Loucy (cell line): ENCODE results near the gene CACNB1.

Experiments used
- H2AFZ ChIP-seq: fragments of 200-600 bp; sonication (generic); 2 replicates; pipeline ENCODE4 v1.6.0; 2016; ENCODE audit warnings: antibody characterized with exemption, mild to moderate bottlenecking, low read length, moderate library complexity
- H3F3A ChIP-seq: fragments of 200-600 bp; 2 replicates; pipeline ENCODE4 v1.6.0; 2016; ENCODE audit warnings: antibody characterized with exemption, low read depth, mild to moderate bottlenecking
- H3K27me3 ChIP-seq: fragments of 200-600 bp; sonication (generic); 2 replicates; pipeline ENCODE4 v1.6.1; 2014; ENCODE audit warnings: low read length, mild to moderate bottlenecking; ENCODE audit not compliant: insufficient read depth, poor library complexity, severe bottlenecking
- H3K36me3 ChIP-seq: fragments of 200-600 bp; sonication (generic); 2 replicates; pipeline ENCODE4 v1.6.1; 2016; ENCODE audit warnings: low read length; ENCODE audit not compliant: insufficient read depth
- H3K4me1 ChIP-seq: fragments of 200-600 bp; sonication (generic); 2 replicates; pipeline ENCODE4 v1.5.1; 2014; ENCODE audit warnings: low read length, mild to moderate bottlenecking; ENCODE audit not compliant: insufficient read depth, poor library complexity, severe bottlenecking
- H3K4me2 ChIP-seq: fragments of 200-600 bp; sonication (generic); 2 replicates; pipeline ENCODE4 v1.6.0; 2014; ENCODE audit warnings: antibody characterized with exemption, low read length, low read depth, mild to moderate bottlenecking; ENCODE audit not compliant: poor library complexity, severe bottlenecking
- H3K4me3 ChIP-seq: fragments of 200-600 bp; sonication (generic); 2 replicates; pipeline ENCODE4 v1.5.1; 2014; ENCODE audit warnings: low read length, mild to moderate bottlenecking, mixed read lengths; ENCODE audit not compliant: poor library complexity, severe bottlenecking
- H3K79me2 ChIP-seq: fragments of 200-600 bp; sonication (generic); 2 replicates; pipeline ENCODE4 v1.6.1; 2014; ENCODE audit warnings: low read length; ENCODE audit not compliant: insufficient read depth
- H3K9ac ChIP-seq: fragments of 200-600 bp; sonication (generic); 2 replicates; pipeline ENCODE4 v1.6.0; 2014; ENCODE audit warnings: mild to moderate bottlenecking, low read depth, low read length, moderate library complexity; ENCODE audit not compliant: poor library complexity, severe bottlenecking
- H3K9me2 ChIP-seq: fragments of 200-600 bp; sonication (generic); replicated peaks from 2 replicates; pipeline ENCODE4 v1.6.1; 2016; ENCODE audit warnings: low read depth, low read length, mixed read lengths
- H3K9me3 ChIP-seq: fragments of 200-600 bp; sonication (generic); 2 replicates; pipeline ENCODE4 v1.6.1; 2014; ENCODE audit warnings: mild to moderate bottlenecking, antibody characterized with exemption, low read length, low read depth; ENCODE audit not compliant: insufficient read depth
- H4K20me1 ChIP-seq: fragments of 200-600 bp; sonication (generic); 2 replicates; pipeline ENCODE4 v1.6.0; 2014; ENCODE audit warnings: antibody characterized with exemption, low read length, mild to moderate bottlenecking; ENCODE audit not compliant: insufficient read depth, poor library complexity, severe bottlenecking
- CTCF ChIP-seq: fragments of 200-600 bp; sonication (generic); conservative IDR thresholded peaks from 2 replicates; pipeline ENCODE4 v1.5.1; 2014; ENCODE audit warnings: mild to moderate bottlenecking, antibody characterized with exemption, low read length
- EZH2phosphoT487 ChIP-seq: fragments of 200-600 bp; IDR thresholded peaks from 2 replicates; pipeline ENCODE4 v1.6.1; 2018; ENCODE audit warnings: antibody characterized with exemption, mild to moderate bottlenecking, moderate library complexity, borderline replicate concordance

CACNB1 gene

GRCh38 chr17:39147221-39148185 lies 50.0 kb downstream of the CACNB1 start:
- no peaks in the 10 kb centered on the region for H3F3A ChIP-seq
- H3K9me3 ChIP-seq, result no peaks in the 10 kb centered on the region
- H3K9me2 ChIP-seq, result no peaks in the 10 kb centered on the region
- H3K4me3 ChIP-seq, result no peak overlapping the region
- no peak overlapping the region for H3K9ac ChIP-seq
- H3K4me1 ChIP-seq, result peaks cover 9% of the 10 kb centered on the region
- H3K27me3 ChIP-seq, result no peaks in the 10 kb centered on the region
- TF ChIP-seq EZH2phosphoT487, result no peak
- no peak for TF ChIP-seq CTCF
- no peak overlapping the region for H2AFZ ChIP-seq
- H3K4me2 ChIP-seq, result no peak overlapping the region
- no peaks in the 10 kb centered on the region for H3K79me2 ChIP-seq
- H4K20me1 ChIP-seq, result no peaks in the 10 kb centered on the region
- H3K36me3 ChIP-seq, result no peaks in the 10 kb centered on the region

- Histone ChIP-seq H3F3A (no peaks in the 10 kb centered on the region), H3K36me3 (no peaks in the 10 kb centered on the region), H3K9me2 (no peaks in the 10 kb centered on the region), H3K4me1 (no peaks in the 10 kb centered on the region), H2AFZ (no peak overlapping the region), H3K9ac (no peak overlapping the region), H3K79me2 (no peaks in the 10 kb centered on the region), H3K4me3 (no peak overlapping the region), H4K20me1 (no peaks in the 10 kb centered on the region), H3K4me2 (no peak overlapping the region), H3K9me3 (no peaks in the 10 kb centered on the region), H3K27me3 (no peaks in the 10 kb centered on the region)
- TF ChIP-seq CTCF (no peak), EZH2phosphoT487 (no peak)
Measured at GRCh38 chr17:39146273-39146672, 51.2 kb downstream of the CACNB1 start.

- no peaks in the 10 kb centered on the region for H4K20me1 ChIP-seq
- no peak overlapping the region for H2AFZ ChIP-seq
- H3K4me2 ChIP-seq, result no peak overlapping the region
- no peaks in the 10 kb centered on the region for H3K9me3 ChIP-seq
- H3K9ac ChIP-seq, result no peak overlapping the region
- no peak for TF ChIP-seq EZH2phosphoT487
- TF ChIP-seq CTCF, result no peak
- no peaks in the 10 kb centered on the region for H3K27me3 ChIP-seq
- H3F3A ChIP-seq, result no peaks in the 10 kb centered on the region
- H3K9me2 ChIP-seq, result no peaks in the 10 kb centered on the region
- no peak overlapping the region for H3K4me3 ChIP-seq
- H3K36me3 ChIP-seq, result no peaks in the 10 kb centered on the region
- no peaks in the 10 kb centered on the region for H3K79me2 ChIP-seq
- no peaks in the 10 kb centered on the region for H3K4me1 ChIP-seq
Measured at GRCh38 chr17:39145143-39145542, 52.3 kb downstream of the CACNB1 start.
